HG02798 (cell line): ENCODE data around the gene ADAMTS16.
A peak's percentile ranks its signal among the peaks of the same experiment; 100 is the strongest.

Source experiments
- ATAC-seq: cut with Tn5 transposase; IDR thresholded peaks from one replicate; pipeline ENCODE4 v1.9.1; 2021; ENCODE audit warnings: mild to moderate bottlenecking; ENCODE audit not compliant: unreplicated experiment, poor library complexity

ADAMTS16 gene

GRCh38 chr5:5140479-5141338 lies 579 bp downstream of the ADAMTS16 start:
- no peak for ATAC-seq

GRCh38 chr5:5141339-5141599 lies 1.1 kb downstream of the ADAMTS16 start:
- no peak for ATAC-seq

- peak; percentile 40 for ATAC-seq
These were observed 1.7 kb downstream of the ADAMTS16 start for GRCh38 chr5:5141625-5142525.

- no peak for ATAC-seq
These were observed 4.3 kb downstream of the ADAMTS16 start for GRCh38 chr5:5144441-5144840.

- no peak for ATAC-seq
These were observed 5.8 kb downstream of the ADAMTS16 start for GRCh38 chr5:5145651-5146529.

- ATAC-seq: no peak
These were observed 6.5 kb downstream of the ADAMTS16 start for GRCh38 chr5:5146530-5147160.

- ATAC-seq: no peak
These were observed 9.0 kb downstream of the ADAMTS16 start for GRCh38 chr5:5149154-5149553.

- ATAC-seq: no peak
These were observed 10.5 kb downstream of the ADAMTS16 start for GRCh38 chr5:5150667-5151066.

GRCh38 chr5:5154733-5155132 lies 14.6 kb downstream of the ADAMTS16 start:
- ATAC-seq: no peak

- ATAC-seq: no peak
These were observed 15.5 kb downstream of the ADAMTS16 start for GRCh38 chr5:5155617-5156016.

GRCh38 chr5:5156471-5157082 lies 16.4 kb downstream of the ADAMTS16 start:
- no peak for ATAC-seq

GRCh38 chr5:5158472-5158895 lies 18.4 kb downstream of the ADAMTS16 start:
- ATAC-seq: no peak

GRCh38 chr5:5159282-5160103 lies 19.4 kb downstream of the ADAMTS16 start:
- ATAC-seq: no peak

GRCh38 chr5:5164163-5164562 lies 24.0 kb downstream of the ADAMTS16 start:
- ATAC-seq: no peak

- no peak for ATAC-seq
These were observed 25.4 kb downstream of the ADAMTS16 start for GRCh38 chr5:5165541-5166002.

GRCh38 chr5:5169466-5169865 lies 29.3 kb downstream of the ADAMTS16 start:
- ATAC-seq: no peak

GRCh38 chr5:5178136-5178535 lies 38.0 kb downstream of the ADAMTS16 start:
- ATAC-seq: no peak

GRCh38 chr5:5178580-5178979 lies 38.5 kb downstream of the ADAMTS16 start:
- no peak for ATAC-seq

GRCh38 chr5:5179079-5179478 lies 38.9 kb downstream of the ADAMTS16 start:
- no peak for ATAC-seq
